ENCODE data around the gene SHROOM3.
A peak's percentile ranks its signal among the peaks of the same experiment; 100 is the strongest.
"Not testable (repeated sequence)": the region's sequence is repeated elsewhere in the genome, so short reads cannot be mapped to it uniquely, and the experiment has no call there.

DNA sequence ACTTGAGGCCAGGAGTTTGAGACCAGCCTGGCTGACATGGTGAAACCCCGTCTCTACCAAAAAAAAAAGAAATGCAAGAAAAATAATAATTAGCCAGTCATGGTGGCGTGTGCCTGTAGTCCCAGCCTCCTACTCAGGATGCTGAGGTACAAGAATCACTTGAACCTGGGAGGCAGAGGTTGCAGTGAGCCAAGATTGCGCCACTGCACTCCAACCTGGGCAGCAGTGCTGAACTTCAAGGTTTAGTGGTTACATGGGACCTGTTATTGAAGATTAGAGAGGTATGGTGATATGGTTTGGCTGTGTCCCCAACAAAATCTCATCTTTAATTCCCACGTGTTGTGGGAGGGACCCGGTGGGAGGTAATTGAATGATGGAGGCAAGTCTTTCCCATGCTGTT, 292.9 kb downstream of the SHROOM3 start:
- TF ChIP-seq, protein P1, sequence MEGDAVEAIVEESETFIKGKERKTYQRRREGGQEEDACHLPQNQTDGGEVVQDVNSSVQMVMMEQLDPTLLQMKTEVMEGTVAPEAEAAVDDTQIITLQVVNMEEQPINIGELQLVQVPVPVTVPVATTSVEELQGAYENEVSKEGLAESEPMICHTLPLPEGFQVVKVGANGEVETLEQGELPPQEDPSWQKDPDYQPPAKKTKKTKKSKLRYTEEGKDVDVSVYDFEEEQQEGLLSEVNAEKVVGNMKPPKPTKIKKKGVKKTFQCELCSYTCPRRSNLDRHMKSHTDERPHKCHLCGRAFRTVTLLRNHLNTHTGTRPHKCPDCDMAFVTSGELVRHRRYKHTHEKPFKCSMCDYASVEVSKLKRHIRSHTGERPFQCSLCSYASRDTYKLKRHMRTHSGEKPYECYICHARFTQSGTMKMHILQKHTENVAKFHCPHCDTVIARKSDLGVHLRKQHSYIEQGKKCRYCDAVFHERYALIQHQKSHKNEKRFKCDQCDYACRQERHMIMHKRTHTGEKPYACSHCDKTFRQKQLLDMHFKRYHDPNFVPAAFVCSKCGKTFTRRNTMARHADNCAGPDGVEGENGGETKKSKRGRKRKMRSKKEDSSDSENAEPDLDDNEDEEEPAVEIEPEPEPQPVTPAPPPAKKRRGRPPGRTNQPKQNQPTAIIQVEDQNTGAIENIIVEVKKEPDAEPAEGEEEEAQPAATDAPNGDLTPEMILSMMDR (IDR thresholded peaks at IDR 0.05), result not testable (repeated sequence)
- TF ChIP-seq POLR2A (IDR thresholded peaks at IDR 0.05), result not testable (repeated sequence)
- TF ChIP-seq POLR2AphosphoS5 (IDR thresholded peaks at IDR 0.05) (peak; percentile 16 to 17), EP300 (IDR thresholded peaks at IDR 0.05) (peak in 1 of 4 donors; percentile 77)
